Transverse colon (tissue), 4 donors: Measurements from ENCODE around the gene HEATR9.

Source experiments
- CTCF ChIP-seq, 5 experiments: fragments of 200-600 bp in 3 of 5; fragments of 450-650 bp in 2 of 5; sonication (generic) in 3 of 5; IDR thresholded peaks; 1 replicate in 2 of 5; 2 replicates in 3 of 5; pipeline ENCODE4 v1.5.1; 2016 to 2017; ENCODE audit warnings: antibody characterized with exemption in 5 of 5, inconsistent platforms in 3 of 5, mild to moderate bottlenecking in 2 of 5, moderate library complexity in 1 of 5
- EP300 ChIP-seq: sonication (generic); formaldehyde crosslinking; IDR thresholded peaks from one replicate; pipeline ENCODE4 v1.6.1; 2017; ENCODE audit warnings: antibody characterized with exemption, low read depth
- POLR2A ChIP-seq: fragments of 450-650 bp; IDR thresholded peaks from one replicate; pipeline ENCODE4 v1.6.1; 2016; ENCODE audit warnings: antibody characterized with exemption, mild to moderate bottlenecking, moderate library complexity
- POLR2AphosphoS5 ChIP-seq, 3 donors: sonication (generic); formaldehyde crosslinking; IDR thresholded peaks; one replicate each; pipeline ENCODE4 v1.6.1; 2016; ENCODE audit warnings: antibody characterized with exemption in 3 of 3

GRCh38 chr17:35917519-35918213, 49.0 kb upstream of the HEATR9 start:
- TF ChIP-seq CTCF (IDR thresholded peaks at IDR 0.05): no peak
- no peak for TF ChIP-seq POLR2A
- no peak for TF ChIP-seq POLR2AphosphoS5 (IDR thresholded peaks at IDR 0.05)
- no peak for TF ChIP-seq EP300
